ENCODE data around the gene FAT4. TPM values are rescaled to one million over a fixed set of nuclear protein-coding genes. Genes with fewer than 3 reads are reported as not detected.
A peak's percentile ranks its signal among the peaks of the same experiment; 100 is the strongest.

The FAT4 gene
- total RNA-seq, 1 donor from 2014 or later: 17.9 TPM

DNA sequence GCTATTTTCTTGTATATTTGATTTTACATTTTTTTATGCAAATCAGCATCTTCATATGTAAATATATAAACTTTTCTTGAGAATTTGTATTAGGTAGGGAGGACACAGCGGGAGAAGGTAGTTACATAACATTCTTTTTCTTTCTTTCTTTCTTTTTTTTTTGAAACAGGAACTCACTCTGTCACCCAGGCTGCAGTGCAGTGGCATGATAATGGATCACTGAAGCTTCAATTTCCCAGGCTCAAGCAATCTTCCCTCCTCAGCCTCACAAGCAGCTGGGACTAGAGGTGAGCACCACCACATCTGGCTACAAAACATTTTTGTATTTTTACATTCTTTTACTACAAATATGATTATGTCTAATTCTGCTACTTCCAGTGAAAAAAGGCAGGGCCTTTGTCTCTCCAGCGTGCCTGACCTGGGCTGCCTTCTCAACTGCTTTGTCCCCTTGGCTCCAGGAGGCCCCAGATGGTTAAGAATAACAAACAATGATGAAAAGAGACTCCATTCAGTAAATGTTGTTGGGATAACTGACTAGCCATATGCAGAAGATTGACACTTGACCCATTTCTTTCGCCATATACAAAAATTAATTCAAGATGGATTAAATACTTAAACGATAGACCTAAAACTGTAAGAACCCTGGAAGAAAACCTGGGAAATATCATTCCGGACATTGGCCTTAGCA, 46.5 kb upstream of the FAT4 start:
- Histone ChIP-seq H3K4me3 (no peak overlapping the region), H3K9me3 (no peaks in the 10 kb centered on the region), H3K4me1 (no peaks in the 10 kb centered on the region), H3K27me3 (no peaks in the 10 kb centered on the region), H3K27ac (no peak overlapping the region), H3K36me3 (no peaks in the 10 kb centered on the region)
- ATAC-seq (no peak), DNase-seq (no peak)
- intact Hi-C loops (cut with DNase I): no loop called here
- TF ChIP-seq, protein P1, sequence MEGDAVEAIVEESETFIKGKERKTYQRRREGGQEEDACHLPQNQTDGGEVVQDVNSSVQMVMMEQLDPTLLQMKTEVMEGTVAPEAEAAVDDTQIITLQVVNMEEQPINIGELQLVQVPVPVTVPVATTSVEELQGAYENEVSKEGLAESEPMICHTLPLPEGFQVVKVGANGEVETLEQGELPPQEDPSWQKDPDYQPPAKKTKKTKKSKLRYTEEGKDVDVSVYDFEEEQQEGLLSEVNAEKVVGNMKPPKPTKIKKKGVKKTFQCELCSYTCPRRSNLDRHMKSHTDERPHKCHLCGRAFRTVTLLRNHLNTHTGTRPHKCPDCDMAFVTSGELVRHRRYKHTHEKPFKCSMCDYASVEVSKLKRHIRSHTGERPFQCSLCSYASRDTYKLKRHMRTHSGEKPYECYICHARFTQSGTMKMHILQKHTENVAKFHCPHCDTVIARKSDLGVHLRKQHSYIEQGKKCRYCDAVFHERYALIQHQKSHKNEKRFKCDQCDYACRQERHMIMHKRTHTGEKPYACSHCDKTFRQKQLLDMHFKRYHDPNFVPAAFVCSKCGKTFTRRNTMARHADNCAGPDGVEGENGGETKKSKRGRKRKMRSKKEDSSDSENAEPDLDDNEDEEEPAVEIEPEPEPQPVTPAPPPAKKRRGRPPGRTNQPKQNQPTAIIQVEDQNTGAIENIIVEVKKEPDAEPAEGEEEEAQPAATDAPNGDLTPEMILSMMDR (IDR thresholded peaks at IDR 0.05): no peak

DNA sequence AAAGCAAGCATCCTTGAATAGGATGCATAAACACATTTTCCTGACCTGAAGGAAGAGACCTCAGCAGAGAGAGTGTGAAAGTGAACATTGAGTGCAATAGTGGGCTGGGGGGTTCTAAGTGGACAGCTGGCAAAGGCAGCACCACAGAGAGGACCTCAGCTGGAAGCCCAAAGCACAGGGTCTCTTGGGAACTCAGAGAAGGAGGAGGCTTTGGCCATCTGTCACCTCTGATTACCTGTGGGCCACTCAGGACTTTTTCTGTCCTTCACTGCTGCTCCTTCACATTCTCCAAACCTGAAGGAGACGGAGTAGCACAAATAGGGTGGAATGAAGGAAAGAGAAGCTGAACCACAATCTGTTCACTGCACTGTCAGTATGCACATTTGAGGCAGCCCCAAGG, 37.9 kb upstream of the FAT4 start:
- DNase-seq: no peak

DNA sequence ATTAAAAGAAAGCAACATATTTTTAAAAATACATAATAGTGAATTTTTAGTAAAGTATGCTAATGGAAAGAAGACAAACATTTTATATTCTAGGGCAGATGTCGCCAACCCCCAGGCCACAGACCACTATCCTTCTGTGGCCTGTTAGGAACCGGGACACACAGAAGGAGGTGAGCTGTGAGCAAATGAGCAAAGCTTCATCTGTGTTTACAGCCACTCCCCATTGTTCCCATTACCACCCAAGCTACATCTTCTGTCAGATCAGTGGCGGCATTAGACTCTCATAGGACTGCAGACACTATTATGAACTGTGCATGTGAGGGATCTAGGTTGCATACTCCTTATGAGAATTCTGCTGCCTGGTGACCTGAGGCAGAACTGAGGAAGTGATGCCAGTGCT, 37.0 kb upstream of the FAT4 start:
- Histone ChIP-seq H3K4me1 (no peaks in the 10 kb centered on the region), H3K4me3 (no peak overlapping the region), H3K27ac (no peak overlapping the region), H3K9me3 (no peaks in the 10 kb centered on the region), H3K36me3 (no peaks in the 10 kb centered on the region), H3K27me3 (no peaks in the 10 kb centered on the region)
- ATAC-seq (no peak), DNase-seq (no peak)
- intact Hi-C loops (cut with DNase I): no loop called here
- TF ChIP-seq, protein P1 (IDR thresholded peaks at IDR 0.05): no peak

More for the DNA sequence above, 37.9 kb upstream of the FAT4 start:
- no peaks in the 10 kb centered on the region for H3K27me3 ChIP-seq
- no peak for ATAC-seq
- no peak overlapping the region for H3K27ac ChIP-seq
- H3K4me1 ChIP-seq: no peaks in the 10 kb centered on the region
- H3K9me3 ChIP-seq: no peaks in the 10 kb centered on the region
- no peak overlapping the region for H3K4me3 ChIP-seq
- intact Hi-C loops (cut with DNase I): no loop called here
- TF ChIP-seq, protein P1 (IDR thresholded peaks at IDR 0.05): no peak
- no peaks in the 10 kb centered on the region for H3K36me3 ChIP-seq

DNA sequence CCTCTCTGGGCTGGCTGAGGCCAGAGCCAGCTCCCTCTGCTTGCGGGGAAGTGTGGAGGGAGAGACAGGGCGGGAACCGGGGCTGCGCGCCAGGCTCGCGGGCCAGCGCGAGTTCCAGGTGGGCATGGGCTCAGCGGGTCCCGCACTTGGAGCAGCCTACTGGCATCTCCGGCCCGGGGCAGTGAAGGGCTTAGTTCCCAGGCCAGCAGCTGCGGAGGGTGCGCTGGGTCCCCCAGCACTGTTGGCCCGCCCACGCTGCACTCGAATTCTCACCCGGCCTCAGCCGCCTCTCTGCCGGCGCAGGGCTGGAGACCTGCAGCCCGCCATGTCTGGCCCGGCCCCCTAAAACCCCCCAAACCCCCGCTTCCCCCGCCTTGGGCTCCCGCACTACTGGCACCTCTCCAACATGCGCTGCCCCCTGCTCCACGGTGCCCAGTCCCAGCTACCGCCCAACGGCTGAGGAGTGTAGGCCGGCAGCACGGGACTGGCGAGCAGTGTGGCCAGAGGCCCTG, 33.8 kb upstream of the FAT4 start:
- H3K27ac ChIP-seq: no peak overlapping the region
- no peak overlapping the region for H3K4me3 ChIP-seq
- no peaks in the 10 kb centered on the region for H3K9me3 ChIP-seq
- H3K36me3 ChIP-seq: no peaks in the 10 kb centered on the region
- intact Hi-C loops (cut with DNase I): no loop called here
- H3K27me3 ChIP-seq: no peaks in the 10 kb centered on the region
- H3K4me1 ChIP-seq: no peaks in the 10 kb centered on the region
- TF ChIP-seq, protein P1 (IDR thresholded peaks at IDR 0.05): no peak
- DNase-seq: peak; percentile 52
- peak; percentile 22 for ATAC-seq

DNA sequence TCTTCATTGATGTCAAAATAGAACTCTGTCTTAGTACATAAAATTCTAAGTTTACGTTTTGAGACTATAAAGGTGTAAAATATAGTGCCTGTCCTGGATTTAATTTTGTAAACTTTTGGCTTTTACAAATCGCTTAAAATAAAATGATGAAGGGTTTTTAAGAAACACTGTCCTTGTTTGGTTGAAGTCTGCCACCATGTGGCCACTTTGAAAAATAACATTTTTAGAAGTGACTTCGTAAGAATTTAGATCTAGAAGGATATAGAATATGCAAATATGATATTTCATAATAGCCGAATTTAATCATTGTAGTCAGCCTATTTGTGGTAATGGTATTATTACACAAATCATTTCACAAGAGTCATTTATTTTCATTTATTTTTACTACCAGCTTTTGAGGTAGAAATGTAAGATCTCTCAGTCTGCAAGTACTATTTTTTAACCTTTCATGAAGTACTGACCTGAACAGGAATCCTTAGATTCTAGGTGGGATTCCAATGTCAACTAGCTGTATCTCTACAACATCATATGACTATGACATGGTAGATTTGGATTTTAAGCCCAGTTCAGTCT, 31.0 kb upstream of the FAT4 start:
- no peaks in the 10 kb centered on the region for H3K4me1 ChIP-seq
- no peak for ATAC-seq
- DNase-seq: no peak
- H3K27me3 ChIP-seq: no peaks in the 10 kb centered on the region
- intact Hi-C loops (cut with DNase I): no loop called here
- no peak overlapping the region for H3K4me3 ChIP-seq
- no peaks in the 10 kb centered on the region for H3K36me3 ChIP-seq
- H3K9me3 ChIP-seq: no peaks in the 10 kb centered on the region
- TF ChIP-seq, protein P1 (IDR thresholded peaks at IDR 0.05): peak; percentile 62
- H3K27ac ChIP-seq: no peak overlapping the region

All from upper lobe of right lung (tissue), 1 donor.